Raji (cell line): Measurements from ENCODE around the gene SPTBN1.

Experiments used
- POLR2A ChIP-seq: IDR thresholded peaks from 2 replicates; pipeline ENCODE4 v1.6.1; 2011; ENCODE audit warnings: low read depth, low read length, control low read depth; ENCODE audit not compliant: insufficient read depth

SPTBN1 gene

GRCh38 chr2:54650612-54651011 lies 194.5 kb downstream of the SPTBN1 start:
- TF ChIP-seq POLR2A = no peak

GRCh38 chr2:54651291-54651690 lies 195.2 kb downstream of the SPTBN1 start:
- TF ChIP-seq POLR2A = no peak

- no peak for TF ChIP-seq POLR2A
These were observed 196.4 kb downstream of the SPTBN1 start for GRCh38 chr2:54652540-54652939.

GRCh38 chr2:54653572-54654204 lies 197.6 kb downstream of the SPTBN1 start:
- TF ChIP-seq POLR2A = no peak

- no peak for TF ChIP-seq POLR2A
These were observed 199.1 kb downstream of the SPTBN1 start for GRCh38 chr2:54655046-54655809.

GRCh38 chr2:54656863-54657262 lies 200.7 kb downstream of the SPTBN1 start:
- TF ChIP-seq POLR2A = no peak

GRCh38 chr2:54657664-54658083 lies 201.5 kb downstream of the SPTBN1 start:
- no peak for TF ChIP-seq POLR2A

- TF ChIP-seq POLR2A = no peak
These were observed 202.5 kb downstream of the SPTBN1 start for GRCh38 chr2:54658564-54659071.

GRCh38 chr2:54659527-54659926 lies 203.4 kb downstream of the SPTBN1 start:
- TF ChIP-seq POLR2A = no peak

GRCh38 chr2:54660752-54661151 lies 204.6 kb downstream of the SPTBN1 start:
- TF ChIP-seq POLR2A = no peak

- TF ChIP-seq POLR2A = no peak
These were observed 207.4 kb downstream of the SPTBN1 start for GRCh38 chr2:54663424-54664030.

- no peak for TF ChIP-seq POLR2A
These were observed 208.2 kb downstream of the SPTBN1 start for GRCh38 chr2:54664238-54664786.

GRCh38 chr2:54665436-54665856 lies 209.3 kb downstream of the SPTBN1 start:
- no peak for TF ChIP-seq POLR2A

- no peak for TF ChIP-seq POLR2A
These were observed 210.1 kb downstream of the SPTBN1 start for GRCh38 chr2:54666131-54666633.

- TF ChIP-seq POLR2A = no peak
These were observed 210.6 kb downstream of the SPTBN1 start for GRCh38 chr2:54666634-54667265.
